T-helper 1 cell treated with Interleukin-12 subunit alpha and Interleukin-12 subunit beta and Interleukin-4 antibody, amounts not matched to agents 30 ng/mL and 1 ng/mL, for 36 hours (primary cell): ENCODE results near the gene CAPN3. TPM values are rescaled to one million over a fixed set of nuclear protein-coding genes. Genes with fewer than 3 reads are reported as not detected.

ENCODE experiments used
- intact Hi-C: fragments of 100-400 bp; cut with micrococcal nuclease; formaldehyde crosslinking; loops from one replicate; pipeline ENCODE4 v1.15.1; 2024
- total RNA-seq: library from RNA; stranded (reverse); gene quantifications from 2 replicates; pipeline ENCODE4 v1.2.3, GENCODE V29; 2022

The CAPN3 gene
- total RNA-seq, 1 donor from 2014 or later: 4.8 TPM

- intact Hi-C loops: no loop called here
Measured at GRCh38 chr15:42392309-42393024, 33.2 kb downstream of the CAPN3 start.

GRCh38 chr15:42394106-42394505 lies 34.8 kb downstream of the CAPN3 start:
- intact Hi-C loops: no loop called here

- intact Hi-C loops: no loop called here
Measured at GRCh38 chr15:42395838-42396237, 36.5 kb downstream of the CAPN3 start.

- intact Hi-C loops: no loop called here
Measured at GRCh38 chr15:42401544-42402454, 42.5 kb downstream of the CAPN3 start.

- intact Hi-C loops: no loop called here
Measured at GRCh38 chr15:42402455-42403205, 43.3 kb downstream of the CAPN3 start.

- intact Hi-C loops: no loop called here
Measured at GRCh38 chr15:42403389-42403788, 44.1 kb downstream of the CAPN3 start.

- intact Hi-C loops: no loop called here
Measured at GRCh38 chr15:42404461-42405235, 45.3 kb downstream of the CAPN3 start.

- intact Hi-C loops: no loop called here
Measured at GRCh38 chr15:42405863-42406482, 46.7 kb downstream of the CAPN3 start.

GRCh38 chr15:42408178-42408577 lies 48.9 kb downstream of the CAPN3 start:
- intact Hi-C loops: no loop called here

GRCh38 chr15:42409011-42409410 lies 49.7 kb downstream of the CAPN3 start:
- intact Hi-C loops: no loop called here

- intact Hi-C loops: no loop called here
Measured at GRCh38 chr15:42411884-42412283, 52.6 kb downstream of the CAPN3 start.

- intact Hi-C loops: no loop called here
Measured at GRCh38 chr15:42413920-42414319, 54.6 kb downstream of the CAPN3 start.

- intact Hi-C loops: loop anchor here (5.0 kb wide), 1 partner anchor 233 kb away; no protein-coding TSS in a partner anchor
Measured at GRCh38 chr15:42419369-42419768, 60.1 kb downstream of the CAPN3 start.

- intact Hi-C loops: no loop called here
Measured at GRCh38 chr15:42421376-42421775, 62.1 kb downstream of the CAPN3 start.

GRCh38 chr15:42427429-42428223 lies 68.3 kb downstream of the CAPN3 start:
- intact Hi-C loops: no loop called here

GRCh38 chr15:42444415-42445063 lies 85.2 kb downstream of the CAPN3 start:
- intact Hi-C loops: no loop called here

- intact Hi-C loops: no loop called here
Measured at GRCh38 chr15:42445551-42445950, 86.2 kb downstream of the CAPN3 start.

GRCh38 chr15:42447599-42447998 lies 88.3 kb downstream of the CAPN3 start:
- intact Hi-C loops: no loop called here

- intact Hi-C loops: no loop called here
Measured at GRCh38 chr15:42448281-42448680, 89.0 kb downstream of the CAPN3 start.
